Neural crest cell (in vitro differentiated cells): ENCODE results near the gene GAB2. TPM values are rescaled to one million over a fixed set of nuclear protein-coding genes. Genes with fewer than 3 reads are reported as not detected.

Experiments used
- DNase-seq: peaks from one replicate; pipeline ENCODE4 v3.0.0; 2021; ENCODE audit warnings: low read depth, mixed read lengths, low spot score
- H3K27ac Mint-ChIP-seq: one replicate; pipeline ENCODE4 v1.8.0; 2021; ENCODE audit warnings: mild to moderate bottlenecking, mixed read lengths; ENCODE audit not compliant: unreplicated experiment
- H3K27me3 Mint-ChIP-seq: 2 replicates; pipeline ENCODE4 v1.8.0; 2021; ENCODE audit warnings: low read depth, mild to moderate bottlenecking, mixed read lengths
- H3K36me3 Mint-ChIP-seq: 2 replicates; pipeline ENCODE4 v1.8.0; 2021; ENCODE audit warnings: low read depth, mild to moderate bottlenecking, mixed read lengths
- H3K4me1 Mint-ChIP-seq: 2 replicates; pipeline ENCODE4 v1.8.0; 2021; ENCODE audit warnings: mixed read lengths
- H3K4me3 Mint-ChIP-seq: one replicate; pipeline ENCODE4 v1.8.0; 2021; ENCODE audit warnings: mild to moderate bottlenecking, mixed read lengths
- H3K9me3 Mint-ChIP-seq: 2 replicates; pipeline ENCODE4 v1.8.0; 2021; ENCODE audit warnings: mixed read lengths
- CTCF ChIP-seq: fragments of 200-600 bp; sonication (generic); conservative IDR thresholded peaks from 2 replicates; pipeline ENCODE4 v1.5.0; 2021; ENCODE audit warnings: antibody characterized with exemption, mild to moderate bottlenecking
- total RNA-seq: library from RNA; stranded (reverse); gene quantifications from 2 replicates; pipeline ENCODE4 v1.2.1, GENCODE V29; 2021

Gene GAB2
- total RNA-seq, 1 donor from 2014 or later = 27.9 TPM

- TF ChIP-seq CTCF = no peak
- Mint-ChIP-seq H3K9me3 (no peaks in the 10 kb centered on the region), H3K36me3 (peaks cover 3% of the 10 kb centered on the region), H3K27me3 (no peaks in the 10 kb centered on the region), H3K4me3 (no peak overlapping the region), H3K4me1 (peaks cover 7% of the 10 kb centered on the region), H3K27ac (no peak overlapping the region)
- DNase-seq = no peak
Measured at GRCh38 chr11:78262238-78262637, 155.4 kb downstream of the GAB2 start.

- no peak overlapping the region for H3K4me3 Mint-ChIP-seq
- DNase-seq = no peak
- H3K4me1 Mint-ChIP-seq = peaks cover 7% of the 10 kb centered on the region
- peaks cover 3% of the 10 kb centered on the region for H3K36me3 Mint-ChIP-seq
- H3K9me3 Mint-ChIP-seq = no peaks in the 10 kb centered on the region
- no peak for TF ChIP-seq CTCF
- H3K27ac Mint-ChIP-seq = no peak overlapping the region
- no peaks in the 10 kb centered on the region for H3K27me3 Mint-ChIP-seq
Measured at GRCh38 chr11:78261828-78262227, 155.8 kb downstream of the GAB2 start.

- TF ChIP-seq CTCF = no peak
- no peak for DNase-seq
- peaks cover 6% of the 10 kb centered on the region for H3K4me1 Mint-ChIP-seq
- H3K9me3 Mint-ChIP-seq = no peaks in the 10 kb centered on the region
- H3K27me3 Mint-ChIP-seq = no peaks in the 10 kb centered on the region
- H3K4me3 Mint-ChIP-seq = no peak overlapping the region
- peak overlapping the region; percentile 30 for H3K27ac Mint-ChIP-seq
- no peaks in the 10 kb centered on the region for H3K36me3 Mint-ChIP-seq
Measured at GRCh38 chr11:78261367-78261766, 156.3 kb downstream of the GAB2 start.

GRCh38 chr11:78259777-78260487, 157.7 kb downstream of the GAB2 start:
- H3K4me3 Mint-ChIP-seq = no peak overlapping the region
- TF ChIP-seq CTCF = no peak
- H3K4me1 Mint-ChIP-seq = no peaks in the 10 kb centered on the region
- H3K27me3 Mint-ChIP-seq = no peaks in the 10 kb centered on the region
- H3K36me3 Mint-ChIP-seq = no peaks in the 10 kb centered on the region
- no peaks in the 10 kb centered on the region for H3K9me3 Mint-ChIP-seq
- DNase-seq = no peak
- no peak overlapping the region for H3K27ac Mint-ChIP-seq

- peaks cover 2% of the 10 kb centered on the region for H3K36me3 Mint-ChIP-seq
Measured at GRCh38 chr11:78257654-78258053, 160.0 kb downstream of the GAB2 start.

More at GRCh38 chr11:78257654-78258053, 160.0 kb downstream of the GAB2 start:
- TF ChIP-seq CTCF = no peak
- no peaks in the 10 kb centered on the region for H3K9me3 Mint-ChIP-seq
- no peak overlapping the region for H3K27ac Mint-ChIP-seq
- no peaks in the 10 kb centered on the region for H3K27me3 Mint-ChIP-seq
- DNase-seq = no peak
- H3K4me1 Mint-ChIP-seq = peaks cover 9% of the 10 kb centered on the region
- no peak overlapping the region for H3K4me3 Mint-ChIP-seq
